ENCODE measurements around the gene IFNL3.

The IFNL3 gene

GRCh38 chr19:39261704-39262103 is 16.9 kb upstream of the IFNL3 start:
- no peak overlapping the region for H3K27ac ChIP-seq
- TF ChIP-seq CTCF (IDR thresholded peaks at IDR 0.05), result no peak

GRCh38 chr19:39257227-39257626 is 12.4 kb upstream of the IFNL3 start:
- TF ChIP-seq ZFX (IDR thresholded peaks at IDR 0.05; ENCODE audit: borderline replicate concordance) (no peak), CTCF (IDR thresholded peaks at IDR 0.05) (no peak)
- H3K27ac ChIP-seq, result no peak overlapping the region

DNA sequence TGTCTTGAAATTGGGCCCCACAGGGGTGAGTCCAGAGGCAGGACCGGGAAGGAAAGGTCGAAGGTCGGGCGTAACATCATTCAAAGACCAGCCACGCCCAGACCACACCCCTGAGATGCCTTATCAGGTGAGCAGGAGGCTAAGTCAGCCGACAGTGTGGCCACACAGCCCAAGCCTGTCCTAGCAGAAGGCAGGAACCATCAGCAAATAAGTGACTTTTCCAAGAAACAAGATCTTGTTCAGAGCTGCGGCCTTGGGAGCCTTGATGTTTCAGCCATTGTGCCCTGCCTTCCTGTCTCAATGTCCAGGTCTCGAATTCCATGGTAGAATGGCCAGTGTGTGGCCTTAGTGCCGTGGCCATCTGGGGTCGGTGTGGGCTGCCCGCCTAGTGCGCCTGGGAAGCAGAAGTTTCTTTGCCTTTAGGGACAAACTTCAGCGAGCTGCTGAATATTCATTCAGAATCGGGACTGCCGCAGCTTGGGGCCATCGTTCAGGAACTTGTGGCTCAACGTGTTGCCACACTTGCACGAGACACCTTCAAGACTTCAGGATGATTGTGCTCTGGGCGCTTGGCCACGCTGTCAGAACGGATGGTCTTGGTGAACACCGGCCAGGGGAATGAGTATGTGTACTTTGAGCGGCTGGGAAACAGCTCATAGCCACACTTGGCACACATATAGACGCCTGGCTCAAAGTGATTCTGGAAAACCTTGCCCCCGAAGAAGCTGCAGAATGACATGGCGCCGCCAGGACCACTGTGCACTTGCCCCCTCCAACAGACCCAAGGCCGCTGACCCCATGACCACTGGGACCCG is 9.9 kb upstream of the IFNL3 start:
- H3K27ac ChIP-seq, result no peak overlapping the region

DNA sequence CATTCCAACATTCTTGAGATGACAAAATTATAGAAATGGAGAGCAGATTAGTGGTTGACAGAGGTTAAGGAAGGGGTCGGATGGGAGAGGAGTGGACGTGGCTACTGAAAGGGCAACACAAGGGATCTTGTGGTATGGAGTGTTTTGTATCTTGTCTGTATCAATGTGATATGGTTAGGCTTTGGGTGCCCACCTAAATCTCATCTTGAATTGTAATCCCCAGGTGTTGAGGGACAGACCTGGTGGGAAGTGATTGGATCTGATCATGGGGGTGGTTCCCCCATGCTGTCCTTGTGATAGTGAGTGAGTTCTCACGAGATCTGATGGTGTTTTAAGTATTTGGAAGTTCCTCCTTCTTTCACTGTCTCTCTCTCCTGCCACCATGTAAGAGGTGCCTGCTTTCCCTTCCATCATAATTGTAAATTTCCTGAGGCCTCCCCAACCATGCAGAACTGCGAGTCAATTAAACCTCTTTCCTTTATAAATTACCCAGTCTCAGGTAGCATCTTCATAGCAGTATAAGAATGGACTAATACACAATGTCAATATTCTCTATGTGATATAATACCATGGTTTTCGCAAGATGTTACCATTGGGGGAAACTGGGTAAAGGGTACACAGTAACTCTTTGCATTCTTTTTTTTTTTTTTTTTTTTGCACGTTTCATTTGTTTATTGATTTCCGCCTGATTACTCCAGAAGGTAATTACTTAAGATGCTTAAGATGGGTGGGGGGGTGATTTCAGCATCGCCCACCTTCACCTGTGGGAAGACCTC is 8.8 kb upstream of the IFNL3 start:
- TF ChIP-seq CTCF (IDR thresholded peaks at IDR 0.05), result no peak
- no peak for TF ChIP-seq ZFX (IDR thresholded peaks at IDR 0.05; ENCODE audit: borderline replicate concordance)
- no peak overlapping the region for H3K27ac ChIP-seq

More for the DNA sequence above, 9.9 kb upstream of the IFNL3 start:
- no peak for TF ChIP-seq ZFX (IDR thresholded peaks at IDR 0.05; ENCODE audit: borderline replicate concordance)
- TF ChIP-seq CTCF (IDR thresholded peaks at IDR 0.05), result no peak

DNA sequence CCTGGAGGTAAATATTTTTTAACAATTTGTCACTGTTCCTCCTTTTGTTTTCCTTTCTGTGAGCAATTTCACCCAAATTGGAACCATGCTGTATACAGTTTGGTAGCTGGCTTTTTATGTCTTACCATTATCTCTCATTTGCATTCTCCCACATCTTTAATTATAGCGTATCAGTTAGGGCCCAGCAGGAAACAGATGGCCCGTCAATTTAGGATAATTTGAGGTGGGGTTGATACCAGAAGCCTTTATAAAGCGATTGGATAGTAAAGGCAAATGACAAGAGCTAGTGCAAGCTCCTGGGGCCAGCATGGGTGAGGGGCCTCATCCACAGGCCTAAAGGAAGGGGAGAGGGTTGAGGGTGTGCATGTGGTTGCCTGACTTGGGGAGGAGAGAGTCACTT is 7.7 kb upstream of the IFNL3 start:
- TF ChIP-seq CTCF (IDR thresholded peaks at IDR 0.05) (no peak), ZFX (IDR thresholded peaks at IDR 0.05; ENCODE audit: borderline replicate concordance) (no peak)
- H3K27ac ChIP-seq, result no peak overlapping the region

GRCh38 chr19:39251846-39252245 is 7.0 kb upstream of the IFNL3 start:
- TF ChIP-seq CTCF (IDR thresholded peaks at IDR 0.05) (no peak), ZFX (IDR thresholded peaks at IDR 0.05; ENCODE audit: borderline replicate concordance) (no peak)
- no peak overlapping the region for H3K27ac ChIP-seq

DNA sequence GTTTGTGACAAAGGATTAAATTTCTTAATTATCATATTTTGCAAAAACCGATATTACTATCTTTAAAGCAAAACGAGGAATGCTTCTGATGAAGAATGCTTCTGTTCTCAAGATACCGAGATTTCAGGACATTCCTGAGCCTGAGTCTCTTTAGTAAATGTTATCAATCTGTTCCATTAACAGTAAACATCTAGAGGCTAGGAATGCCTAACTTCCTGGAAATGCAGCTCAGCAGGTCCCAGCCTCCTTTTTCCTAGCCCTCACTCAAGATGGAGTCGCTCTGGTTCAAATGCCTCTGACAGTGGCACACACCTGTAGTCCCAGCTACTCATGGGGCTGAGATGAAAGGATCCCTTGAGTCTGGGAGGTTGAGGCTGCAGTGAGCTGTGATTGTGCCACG is 6.3 kb upstream of the IFNL3 start:
- TF ChIP-seq ZFX (IDR thresholded peaks at IDR 0.05; ENCODE audit: borderline replicate concordance) (no peak), CTCF (IDR thresholded peaks at IDR 0.05) (no peak)
- H3K27ac ChIP-seq, result no peak overlapping the region

All from 22Rv1 (cell line).